Transverse colon (tissue), 4 donors: ENCODE data around the gene HYAL2.

Experiments
- CTCF ChIP-seq, 5 experiments: fragments of 200-600 bp in 3 of 5; fragments of 450-650 bp in 2 of 5; sonication (generic) in 3 of 5; IDR thresholded peaks; 1 replicate in 2 of 5; 2 replicates in 3 of 5; pipeline ENCODE4 v1.5.1; 2016 to 2017; ENCODE audit warnings: antibody characterized with exemption in 5 of 5, inconsistent platforms in 3 of 5, mild to moderate bottlenecking in 2 of 5, moderate library complexity in 1 of 5
- EP300 ChIP-seq: sonication (generic); formaldehyde crosslinking; IDR thresholded peaks from one replicate; pipeline ENCODE4 v1.6.1; 2017; ENCODE audit warnings: antibody characterized with exemption, low read depth
- POLR2A ChIP-seq: fragments of 450-650 bp; IDR thresholded peaks from one replicate; pipeline ENCODE4 v1.6.1; 2016; ENCODE audit warnings: antibody characterized with exemption, mild to moderate bottlenecking, moderate library complexity
- POLR2AphosphoS5 ChIP-seq, 3 donors: sonication (generic); formaldehyde crosslinking; IDR thresholded peaks; one replicate each; pipeline ENCODE4 v1.6.1; 2016; ENCODE audit warnings: antibody characterized with exemption in 3 of 3

- TF ChIP-seq CTCF (IDR thresholded peaks at IDR 0.05) = no peak
- no peak for TF ChIP-seq POLR2AphosphoS5 (IDR thresholded peaks at IDR 0.05)
- TF ChIP-seq POLR2A = no peak
- no peak for TF ChIP-seq EP300
Observed at GRCh38 chr3:50338965-50339364, 16.4 kb upstream of the HYAL2 start.
